ENCODE measurements around the gene SPRYD3. TPM values are rescaled to one million over a fixed set of nuclear protein-coding genes. Genes with fewer than 3 reads are reported as not detected.
"Not testable (repeated sequence)": the region's sequence is repeated elsewhere in the genome, so short reads cannot be mapped to it uniquely, and the experiment has no call there.

The SPRYD3 gene
- polyA plus RNA-seq, 12 donors = 14.7 to 34.8 (median 17.9) TPM; not detected in 1

GRCh38 chr12:53102883-53103807 is 24.0 kb upstream of the SPRYD3 start, which contains the start of gene SOAT2:
Gene SOAT2, plus strand, starts transcription at chr12:53103486. Its CDS starts 92 bp downstream, at chr12:53103578.
- no peak for DNase-seq

- no peak for DNase-seq
These were observed 23.0 kb upstream of the SPRYD3 start for GRCh38 chr12:53101931-53102781.

- no peak for DNase-seq
These were observed 22.1 kb upstream of the SPRYD3 start for GRCh38 chr12:53101266-53101665.

- DNase-seq = no peak
These were observed 21.4 kb upstream of the SPRYD3 start for GRCh38 chr12:53100466-53101151.

- DNase-seq = peak; percentile 93
These were observed 20.1 kb upstream of the SPRYD3 start for GRCh38 chr12:53099071-53099882.

GRCh38 chr12:53098354-53098981 is 19.3 kb upstream of the SPRYD3 start:
- DNase-seq = peak; percentile 42

GRCh38 chr12:53097564-53098353 is 18.6 kb upstream of the SPRYD3 start, which contains the start of gene IGFBP6:
Gene IGFBP6, plus strand, starts transcription at chr12:53097667. Its CDS starts 51 bp downstream, at chr12:53097718.
- DNase-seq = peak; percentile 56

GRCh38 chr12:53097207-53097563 is 18.0 kb upstream of the SPRYD3 start:
- DNase-seq = peak; percentile 80

- DNase-seq = no peak
These were observed 17.6 kb upstream of the SPRYD3 start for GRCh38 chr12:53096759-53097158.

GRCh38 chr12:53096089-53096741 is 17.0 kb upstream of the SPRYD3 start:
- DNase-seq = peak; percentile 84

GRCh38 chr12:53095596-53095895 is 16.4 kb upstream of the SPRYD3 start:
- DNase-seq = not testable (repeated sequence)

GRCh38 chr12:53094796-53095595 is 15.8 kb upstream of the SPRYD3 start:
- DNase-seq = not testable (repeated sequence)

GRCh38 chr12:53094394-53094787 is 15.2 kb upstream of the SPRYD3 start:
- no peak for DNase-seq

- no peak for DNase-seq
These were observed 14.7 kb upstream of the SPRYD3 start for GRCh38 chr12:53093777-53094393.

- DNase-seq = no peak
These were observed 12.6 kb upstream of the SPRYD3 start for GRCh38 chr12:53091756-53092155.

GRCh38 chr12:53090554-53090953 is 11.4 kb upstream of the SPRYD3 start:
- no peak for DNase-seq

- no peak for DNase-seq
These were observed 10.9 kb upstream of the SPRYD3 start for GRCh38 chr12:53090105-53090504.

- no peak for DNase-seq
These were observed 7.2 kb upstream of the SPRYD3 start for GRCh38 chr12:53086361-53086760.

All from muscle of arm (tissue), 12 donors.